NOMO-1 treated with dmso at 0.1 percent for 144 hours (cell line): ENCODE measurements around the gene MICALL2.
"Not testable (repeated sequence)": the region's sequence is repeated elsewhere in the genome, so short reads cannot be mapped to it uniquely, and the experiment has no call there.

Experiments
- DNase-seq: peaks from one replicate; lab custom pipeline; 2025; ENCODE audit not compliant: unreplicated experiment; lab: John Stamatoyannopoulos, UW

MICALL2 gene

GRCh38 chr7:1449951-1450350 lies 9.3 kb downstream of the MICALL2 start:
- no peak for DNase-seq

GRCh38 chr7:1449501-1449900 lies 9.8 kb downstream of the MICALL2 start:
- no peak for DNase-seq

GRCh38 chr7:1448958-1449357 lies 10.3 kb downstream of the MICALL2 start:
- DNase-seq = no peak

- DNase-seq = no peak
Observed at GRCh38 chr7:1447551-1448244, 11.6 kb downstream of the MICALL2 start.

- no peak for DNase-seq
Observed at GRCh38 chr7:1447112-1447511, 12.2 kb downstream of the MICALL2 start.

- no peak for DNase-seq
Observed at GRCh38 chr7:1446620-1447032, 12.6 kb downstream of the MICALL2 start.

- DNase-seq = not testable (repeated sequence)
Observed at GRCh38 chr7:1446026-1446425, 13.2 kb downstream of the MICALL2 start.

GRCh38 chr7:1445341-1445740 lies 13.9 kb downstream of the MICALL2 start:
- DNase-seq = no peak

GRCh38 chr7:1444925-1445322 lies 14.3 kb downstream of the MICALL2 start:
- DNase-seq = no peak

- no peak for DNase-seq
Observed at GRCh38 chr7:1444214-1444924, 14.9 kb downstream of the MICALL2 start.

GRCh38 chr7:1443587-1444200 lies 15.6 kb downstream of the MICALL2 start:
- DNase-seq = not testable (repeated sequence)

- DNase-seq = no peak
Observed at GRCh38 chr7:1442355-1443124, 16.7 kb downstream of the MICALL2 start.

GRCh38 chr7:1441615-1442354 lies 17.5 kb downstream of the MICALL2 start:
- DNase-seq = no peak

GRCh38 chr7:1440620-1441019 lies 18.6 kb downstream of the MICALL2 start:
- no peak for DNase-seq

- DNase-seq = no peak
Observed at GRCh38 chr7:1439373-1440363, 19.6 kb downstream of the MICALL2 start.

- DNase-seq = no peak
Observed at GRCh38 chr7:1438821-1439220, 20.4 kb downstream of the MICALL2 start.

- no peak for DNase-seq
Observed at GRCh38 chr7:1438208-1438607, 21.1 kb downstream of the MICALL2 start.

- DNase-seq = no peak
Observed at GRCh38 chr7:1437155-1437880, 22.0 kb downstream of the MICALL2 start.

GRCh38 chr7:1436608-1437007 lies 22.7 kb downstream of the MICALL2 start:
- DNase-seq = no peak
